AG08395 (cell line): Measurements from ENCODE around the gene CYP26B1.

Experiments used
- DNase-seq: peaks from one replicate; pipeline ENCODE4 v3.0.0; 2012; ENCODE audit warnings: mixed read lengths, low spot score

Gene CYP26B1

DNA sequence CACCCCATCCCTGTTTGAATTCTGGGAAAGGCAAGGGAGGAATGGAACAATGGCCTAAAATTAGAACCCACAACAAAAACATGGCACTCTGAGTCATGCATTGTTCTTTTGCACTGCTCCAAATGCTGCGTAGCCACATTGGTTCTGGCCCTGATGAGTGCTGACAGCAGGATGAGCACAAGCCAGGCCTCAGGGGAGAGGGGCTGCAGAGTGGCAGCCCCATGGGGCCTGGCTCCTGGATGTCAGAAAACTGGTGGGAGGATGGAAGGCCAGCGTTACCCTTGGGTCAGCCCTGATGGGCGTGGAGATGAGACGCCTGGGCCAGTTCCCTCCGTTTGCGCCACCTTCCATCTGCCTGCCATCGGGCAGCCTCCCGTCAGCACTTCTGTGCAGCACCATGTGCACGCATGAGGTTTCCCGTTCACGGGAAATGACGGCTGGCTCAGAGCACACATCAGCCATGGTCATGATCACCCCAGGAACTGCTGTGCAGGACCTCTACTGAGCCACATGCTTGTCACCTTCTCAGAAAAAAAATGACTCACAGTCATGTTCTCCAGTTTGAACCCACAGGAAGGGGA lies 65.6 kb downstream of the CYP26B1 start:
- peak; percentile 29 for DNase-seq

DNA sequence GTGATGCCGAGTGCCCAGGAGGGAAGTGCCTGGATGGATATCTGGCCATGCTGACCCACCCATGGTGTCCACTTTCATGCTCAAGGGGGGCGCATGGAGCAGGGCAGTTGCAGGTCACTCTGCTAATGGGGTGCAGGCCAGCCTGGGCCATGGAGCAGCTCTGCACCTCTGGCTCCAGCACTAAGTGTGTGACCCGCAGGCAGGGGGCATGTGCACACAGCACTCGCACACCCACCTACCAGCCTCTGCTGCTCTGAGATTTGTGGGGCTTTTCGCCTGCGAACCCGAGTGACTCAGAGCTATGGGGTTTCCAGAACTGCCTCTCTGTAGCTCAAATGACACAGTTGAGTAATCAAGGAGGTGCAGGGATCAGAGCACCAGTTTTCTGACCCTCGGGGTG lies 66.2 kb downstream of the CYP26B1 start:
- DNase-seq, result peak; percentile 49

DNA sequence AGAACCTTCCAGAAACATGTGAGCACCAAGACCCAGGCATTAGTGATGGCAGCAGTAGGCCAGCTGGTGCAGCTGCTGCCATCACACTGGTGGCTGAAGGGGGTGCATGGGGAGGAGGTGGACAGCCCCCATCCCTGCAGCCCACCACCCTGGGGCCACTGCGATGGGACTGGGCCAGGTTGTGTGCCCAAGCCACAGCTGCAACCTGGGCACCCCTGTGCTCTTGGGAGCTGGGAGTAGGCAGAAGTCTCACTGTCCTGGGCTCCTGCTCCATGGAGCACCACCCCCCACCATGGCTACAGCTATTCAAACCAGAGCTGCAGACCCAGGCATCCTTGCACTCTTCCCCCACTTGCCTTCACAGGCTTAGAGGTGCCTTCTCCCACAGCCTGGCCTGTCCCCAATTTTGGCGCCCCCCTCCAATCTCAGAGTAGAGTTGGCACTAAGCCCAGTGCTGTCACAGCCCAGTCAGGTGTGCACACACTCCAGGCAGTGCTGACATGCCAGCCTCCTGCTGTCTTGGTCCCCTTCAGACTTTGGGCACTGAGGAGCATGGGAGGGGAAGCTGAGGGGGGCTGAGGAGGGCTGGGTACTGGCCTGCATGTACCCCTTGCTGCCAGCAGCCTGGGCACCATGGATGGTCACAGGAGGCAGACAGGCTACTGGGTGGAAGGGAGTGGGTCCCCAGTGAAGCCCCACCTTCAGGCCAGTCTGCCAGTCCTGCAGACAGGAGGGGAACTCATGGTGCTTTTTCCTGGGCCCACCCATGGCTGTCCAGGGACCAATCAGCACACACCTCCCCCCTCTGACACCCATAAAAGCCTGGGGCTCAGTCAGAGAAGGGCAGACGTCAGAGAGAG lies 67.1 kb downstream of the CYP26B1 start:
- DNase-seq, result no peak
